Measurements from ENCODE around the gene GRIK4.

Gene GRIK4

DNA sequence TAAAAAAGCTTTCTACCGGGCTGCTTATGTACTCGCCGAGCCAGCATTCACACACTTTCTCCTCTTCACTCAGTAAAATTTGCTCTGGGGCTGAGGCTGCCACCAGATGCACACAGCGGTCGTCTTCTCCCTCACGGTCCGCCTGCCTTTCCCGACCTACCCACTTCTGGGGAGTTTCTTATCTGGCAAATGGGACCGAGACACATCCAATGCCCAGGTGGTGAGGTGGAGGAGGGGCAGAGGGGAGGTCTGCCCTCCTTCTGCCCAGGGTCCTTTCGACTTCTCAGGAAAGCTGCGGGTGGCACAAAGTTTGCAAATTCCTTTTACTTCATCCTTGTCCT is 43.9 kb downstream of the GRIK4 start:
- no peak overlapping the region for H3K4me3 ChIP-seq (ENCODE audit: low read depth, low read length)
- TF ChIP-seq, protein P1, sequence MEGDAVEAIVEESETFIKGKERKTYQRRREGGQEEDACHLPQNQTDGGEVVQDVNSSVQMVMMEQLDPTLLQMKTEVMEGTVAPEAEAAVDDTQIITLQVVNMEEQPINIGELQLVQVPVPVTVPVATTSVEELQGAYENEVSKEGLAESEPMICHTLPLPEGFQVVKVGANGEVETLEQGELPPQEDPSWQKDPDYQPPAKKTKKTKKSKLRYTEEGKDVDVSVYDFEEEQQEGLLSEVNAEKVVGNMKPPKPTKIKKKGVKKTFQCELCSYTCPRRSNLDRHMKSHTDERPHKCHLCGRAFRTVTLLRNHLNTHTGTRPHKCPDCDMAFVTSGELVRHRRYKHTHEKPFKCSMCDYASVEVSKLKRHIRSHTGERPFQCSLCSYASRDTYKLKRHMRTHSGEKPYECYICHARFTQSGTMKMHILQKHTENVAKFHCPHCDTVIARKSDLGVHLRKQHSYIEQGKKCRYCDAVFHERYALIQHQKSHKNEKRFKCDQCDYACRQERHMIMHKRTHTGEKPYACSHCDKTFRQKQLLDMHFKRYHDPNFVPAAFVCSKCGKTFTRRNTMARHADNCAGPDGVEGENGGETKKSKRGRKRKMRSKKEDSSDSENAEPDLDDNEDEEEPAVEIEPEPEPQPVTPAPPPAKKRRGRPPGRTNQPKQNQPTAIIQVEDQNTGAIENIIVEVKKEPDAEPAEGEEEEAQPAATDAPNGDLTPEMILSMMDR (IDR thresholded peaks at IDR 0.05; ENCODE audit: low read depth, low read length, missing control alignments) = no peak
- no peak for DNase-seq (ENCODE audit: low read depth)

- DNase-seq (ENCODE audit: low read depth) = no peak
- TF ChIP-seq, protein P1 (IDR thresholded peaks at IDR 0.05; ENCODE audit: low read depth, low read length, missing control alignments) = no peak
- no peak overlapping the region for H3K4me3 ChIP-seq (ENCODE audit: low read depth, low read length)
Observed at GRCh38 chr11:120556797-120557196, 45.2 kb downstream of the GRIK4 start.

- no peak for DNase-seq (ENCODE audit: low read depth)
- H3K4me3 ChIP-seq (ENCODE audit: low read depth, low read length) = no peak overlapping the region
- TF ChIP-seq, protein P1 (IDR thresholded peaks at IDR 0.05; ENCODE audit: low read depth, low read length, missing control alignments) = no peak
Observed at GRCh38 chr11:120558744-120559431, 47.3 kb downstream of the GRIK4 start.

DNA sequence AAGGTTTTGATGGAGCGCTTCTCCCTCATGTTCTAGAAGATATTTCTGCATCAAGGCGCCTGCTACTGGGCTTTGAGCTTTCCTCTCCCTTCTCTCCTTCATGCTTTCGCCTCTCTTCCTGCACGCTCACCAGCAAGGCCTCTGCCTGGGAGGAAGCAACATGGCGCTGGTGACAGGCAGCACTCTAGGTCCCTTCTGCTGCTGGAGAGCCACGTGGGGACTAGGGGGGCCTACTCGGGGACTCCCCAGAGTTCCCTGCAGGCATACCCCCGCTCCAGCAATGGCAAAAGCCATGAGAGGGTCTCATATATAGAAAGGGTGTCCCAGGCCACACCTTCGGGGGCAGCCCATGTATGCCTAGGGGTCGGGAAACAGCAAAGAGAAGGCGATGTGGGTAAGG is 49.7 kb downstream of the GRIK4 start:
- H3K4me3 ChIP-seq (ENCODE audit: low read depth, low read length) = no peak overlapping the region
- TF ChIP-seq, protein P1 (IDR thresholded peaks at IDR 0.05; ENCODE audit: low read depth, low read length, missing control alignments) = no peak
- DNase-seq (ENCODE audit: low read depth) = no peak

DNA sequence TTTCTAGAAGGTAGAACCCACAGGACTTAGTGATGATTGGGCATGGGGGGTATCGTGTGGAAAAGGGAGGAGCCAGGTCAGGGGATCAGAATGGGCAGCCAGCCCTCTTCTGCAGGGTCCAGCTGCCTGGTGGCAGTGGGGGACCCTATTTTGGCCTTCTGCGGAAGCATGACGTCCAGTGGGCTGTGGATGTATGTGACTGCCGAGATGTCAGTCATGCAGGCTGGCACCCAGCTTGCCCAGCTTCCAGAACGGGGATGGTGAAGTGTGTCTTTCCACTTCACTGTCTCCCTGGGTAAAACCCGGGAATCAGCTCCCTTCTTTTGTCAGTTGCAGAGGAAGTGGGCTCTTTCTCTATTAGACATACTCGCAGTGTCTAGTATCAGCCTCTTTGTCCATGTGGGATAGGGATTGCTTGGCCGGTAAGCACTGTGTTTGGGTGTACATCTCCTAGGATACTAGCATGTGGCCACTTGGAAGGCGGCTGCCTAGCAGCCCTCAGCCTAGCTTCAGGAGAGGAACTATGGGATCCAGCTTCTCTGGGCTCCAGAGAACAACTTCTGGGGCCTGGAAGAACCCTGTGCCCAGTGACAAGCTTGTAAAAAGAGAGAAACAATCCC is 51.4 kb downstream of the GRIK4 start:
- H3K4me3 ChIP-seq (ENCODE audit: low read depth, low read length) = no peak overlapping the region
- TF ChIP-seq, protein P1 (IDR thresholded peaks at IDR 0.05; ENCODE audit: low read depth, low read length, missing control alignments) = no peak
- DNase-seq (ENCODE audit: low read depth) = no peak

DNA sequence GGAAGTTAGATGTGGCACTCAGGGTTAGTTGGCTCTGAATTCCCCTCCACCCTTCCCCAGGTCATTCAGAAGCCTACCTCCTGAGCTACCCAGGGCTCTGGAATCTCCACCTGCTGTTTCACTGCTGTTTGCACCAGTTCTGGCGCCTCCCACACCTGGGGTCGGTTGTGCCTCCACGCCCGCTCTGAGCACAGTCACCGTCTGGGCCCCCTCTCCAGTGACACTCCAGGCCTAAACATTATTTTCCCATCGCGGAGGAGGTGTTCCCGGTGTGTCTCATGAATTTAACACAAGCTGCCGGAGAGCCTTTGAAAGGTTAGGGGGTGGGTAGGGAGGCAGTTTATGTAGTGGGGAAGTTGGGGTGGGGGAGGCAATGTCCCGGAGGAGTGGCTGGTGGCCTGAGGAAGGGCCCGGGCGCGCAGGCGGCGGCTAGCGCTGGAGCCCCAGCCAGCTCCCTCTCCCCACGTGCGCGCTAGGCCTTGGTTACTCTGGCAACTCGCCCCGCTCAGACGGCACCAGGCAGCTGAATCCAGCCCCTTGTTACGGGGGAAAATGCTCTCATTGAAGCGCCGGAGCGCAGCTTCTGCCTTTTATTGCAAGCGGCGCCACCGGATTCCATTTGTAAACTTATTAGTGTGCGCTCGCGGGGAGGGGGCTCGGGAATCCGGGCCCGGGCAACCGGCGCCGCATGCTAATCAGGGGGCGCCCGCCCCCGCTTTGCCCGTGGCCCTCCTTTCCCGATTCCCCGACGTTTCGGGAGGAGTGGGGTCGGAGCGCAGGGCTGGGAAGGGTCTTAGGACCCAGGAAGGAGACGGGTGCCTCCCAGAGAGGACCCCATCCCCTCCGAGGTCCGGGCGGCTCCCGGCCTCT is 52.4 kb downstream of the GRIK4 start:
- TF ChIP-seq, protein P1 (IDR thresholded peaks at IDR 0.05; ENCODE audit: low read depth, low read length, missing control alignments) = no peak
- H3K4me3 ChIP-seq (ENCODE audit: low read depth, low read length) = no peak overlapping the region
- DNase-seq (ENCODE audit: low read depth) = no peak
